CD4-positive, alpha-beta T cell treated with Interferon alpha-2 for 1 hour (primary cell): Measurements from ENCODE around the gene STEAP1.
"Not testable (repeated sequence)": the region's sequence is repeated elsewhere in the genome, so short reads cannot be mapped to it uniquely, and the experiment has no call there.

ENCODE experiments used
- DNase-seq, 2 donors: peaks; one replicate each; pipeline ENCODE4 v3.0.0-alpha.2; 2020 to 2022

Gene STEAP1

DNA sequence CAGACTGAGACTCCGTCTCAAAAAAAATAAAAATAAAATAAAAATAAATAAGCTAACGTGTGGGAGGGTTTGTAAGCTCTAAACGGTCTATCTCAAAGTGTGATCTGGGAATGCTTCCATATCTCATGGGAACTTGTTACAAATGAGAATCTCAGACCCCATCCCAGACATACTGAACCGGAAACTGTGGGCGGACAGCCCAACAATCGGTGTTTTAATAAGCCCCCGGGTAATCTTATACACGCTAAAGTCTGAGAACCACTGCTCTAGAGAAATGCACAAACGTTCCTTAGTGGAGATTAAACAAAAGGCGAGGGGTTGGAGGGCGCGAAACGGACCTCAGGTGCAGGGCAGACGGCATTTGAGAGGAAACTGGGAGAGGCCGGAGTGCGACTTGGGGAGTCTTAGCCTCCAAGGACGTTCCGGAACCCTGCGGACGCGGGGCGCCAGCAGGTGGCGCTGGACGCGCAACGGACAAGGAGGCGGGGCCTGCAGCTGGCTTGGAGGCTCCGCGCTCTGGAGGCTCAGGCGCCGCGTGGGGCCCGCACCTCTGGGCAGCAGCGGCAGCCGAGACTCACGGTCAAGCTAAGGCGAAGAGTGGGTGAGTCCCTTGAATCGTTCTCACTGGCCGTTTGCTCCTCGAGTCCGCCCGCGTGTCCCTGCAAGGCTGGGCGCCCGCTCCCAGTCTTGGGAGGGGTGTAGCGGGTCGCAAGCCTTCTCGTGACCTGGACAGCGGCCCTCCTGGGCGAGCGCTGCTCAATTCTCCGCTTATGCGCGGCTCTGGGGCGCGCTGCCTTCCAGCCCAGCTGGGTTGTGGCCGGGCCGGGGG is at the start of gene STEAP1:
Gene STEAP1, plus strand, starts transcription at position 527 of the 829 bp plus-strand sequence. CDS start 5,320 bp downstream, outside the sequence.
- DNase-seq = peak; percentile 79 to 84

DNA sequence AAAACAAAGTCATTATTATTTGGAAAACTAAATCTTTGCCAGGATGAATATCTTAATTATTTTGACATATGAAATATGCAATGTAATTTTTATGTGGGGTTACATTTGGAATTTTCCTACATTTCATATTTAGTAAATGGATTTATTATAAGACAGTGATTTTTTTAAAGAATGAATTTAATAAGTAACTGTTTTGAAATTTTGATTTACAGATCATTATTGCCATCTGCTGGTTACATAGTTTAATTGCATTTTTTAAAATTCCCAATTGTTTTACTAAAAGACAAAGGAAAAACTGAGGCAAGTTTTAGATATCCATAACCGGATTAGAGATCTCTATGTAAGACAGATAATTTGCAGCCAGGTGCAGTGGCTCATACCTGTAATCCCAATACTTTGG is 39.3 kb upstream of the STEAP1 start:
- not testable (repeated sequence) for DNase-seq

DNA sequence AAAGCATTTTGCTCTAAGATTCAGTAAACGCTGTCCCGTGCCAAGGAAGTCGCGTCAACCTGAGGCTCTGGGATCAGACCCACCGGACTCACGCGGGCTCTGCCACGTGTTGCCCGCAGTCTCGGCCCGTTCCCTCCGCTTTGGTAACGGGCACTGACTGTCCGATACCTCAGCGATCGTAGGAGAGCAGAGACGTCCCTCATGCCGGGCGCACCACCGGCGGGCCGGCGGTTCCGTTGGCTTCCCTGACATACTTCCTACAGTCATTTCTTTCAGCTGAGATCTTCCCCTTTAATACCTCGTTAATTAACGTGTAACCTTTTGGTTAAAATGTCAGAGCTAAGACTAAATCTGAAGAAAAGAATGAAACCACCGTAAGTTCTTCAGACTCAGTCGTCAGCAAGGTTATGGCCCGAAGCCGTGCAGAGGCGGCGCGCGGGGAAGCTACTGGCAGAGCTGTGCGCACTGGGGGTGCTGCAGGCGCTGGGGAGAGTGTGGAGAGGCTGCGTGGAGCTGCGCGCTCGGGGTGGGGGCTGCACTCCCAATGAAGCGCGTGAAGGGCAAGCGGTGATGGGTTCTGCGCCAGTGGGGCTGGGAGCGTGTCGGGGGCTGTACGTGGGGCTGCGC is 35.6 kb upstream of the STEAP1 start:
- not testable (repeated sequence) for DNase-seq

DNA sequence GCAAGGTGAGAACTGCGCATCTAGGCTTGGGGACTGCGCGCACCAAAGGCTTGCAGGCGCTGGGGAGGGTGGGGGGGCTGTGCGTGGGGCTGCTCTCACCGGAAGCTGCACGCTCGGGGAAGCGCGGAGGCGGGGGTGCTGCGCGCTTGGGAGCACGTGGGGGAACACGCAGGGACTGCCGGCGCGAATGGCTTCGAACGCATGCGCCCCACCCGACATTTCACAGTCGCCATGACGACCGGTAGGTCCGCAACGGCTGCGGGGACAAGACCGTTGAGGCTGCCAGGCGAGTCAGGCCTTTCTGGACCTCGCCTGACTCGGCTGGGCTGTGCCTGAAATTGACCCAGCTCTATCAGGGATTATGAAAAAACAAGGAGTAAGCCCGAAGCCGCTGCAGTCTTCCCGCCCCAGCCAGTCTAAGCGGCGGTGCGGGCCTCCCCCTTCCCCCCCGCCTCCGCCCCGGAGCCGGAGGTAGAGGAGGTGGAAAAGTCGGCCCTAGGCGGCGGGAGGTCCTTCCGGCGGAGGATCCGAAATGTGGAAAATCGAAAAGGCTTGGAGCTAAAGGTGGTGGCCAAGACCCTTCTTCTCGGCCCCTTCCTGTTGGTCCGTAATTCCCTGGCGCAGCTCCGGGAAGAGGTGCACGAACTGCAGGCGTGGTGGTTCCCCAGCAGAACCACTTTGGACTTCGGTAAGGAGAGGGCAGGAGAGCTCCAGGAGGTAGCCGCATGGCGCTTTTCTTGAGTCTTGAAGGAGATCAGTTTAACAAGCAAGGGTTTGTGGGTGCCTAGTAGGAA is 34.9 kb upstream of the STEAP1 start:
- peak in 1 of 2 donors; percentile 12 for DNase-seq

DNA sequence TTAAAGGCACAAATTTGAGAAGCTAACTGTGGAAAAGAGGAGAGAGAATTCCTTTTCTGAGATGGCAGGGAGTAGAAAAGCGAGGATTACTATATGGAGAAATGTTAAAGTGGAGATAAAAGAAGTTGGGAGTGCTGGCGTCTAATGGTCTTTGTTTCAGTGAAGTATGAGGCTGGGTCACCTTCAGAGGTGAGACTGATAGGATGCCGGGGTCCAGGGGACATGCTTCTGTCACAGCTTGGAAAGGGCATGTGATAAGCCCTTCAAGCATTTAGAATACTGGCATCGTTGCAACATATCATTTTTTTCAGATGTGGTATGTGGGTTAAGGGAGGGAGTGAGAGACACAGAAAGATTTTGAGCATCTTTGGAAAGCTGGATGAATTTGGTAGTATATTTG is 34.1 kb upstream of the STEAP1 start:
- not testable (repeated sequence) for DNase-seq

DNA sequence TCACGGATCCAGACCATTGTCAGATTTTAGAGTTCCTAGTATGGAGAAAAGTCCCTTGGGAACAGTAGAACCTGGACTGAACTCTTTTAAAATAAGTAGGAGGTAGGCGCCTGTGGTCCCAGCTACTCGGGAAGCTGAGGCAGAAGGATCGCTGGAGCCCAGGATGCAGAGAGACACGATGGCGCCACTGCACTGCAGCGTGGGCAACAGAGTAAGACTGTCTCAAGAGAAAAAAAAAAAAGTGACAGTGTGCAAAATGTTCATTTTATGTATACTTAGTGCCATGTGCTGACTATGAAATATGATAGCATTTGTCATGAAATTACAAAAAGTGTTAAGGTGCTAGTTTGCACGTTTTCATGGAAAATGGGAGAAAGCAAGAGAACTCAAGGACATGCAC is 22.5 kb upstream of the STEAP1 start:
- not testable (repeated sequence) for DNase-seq

DNA sequence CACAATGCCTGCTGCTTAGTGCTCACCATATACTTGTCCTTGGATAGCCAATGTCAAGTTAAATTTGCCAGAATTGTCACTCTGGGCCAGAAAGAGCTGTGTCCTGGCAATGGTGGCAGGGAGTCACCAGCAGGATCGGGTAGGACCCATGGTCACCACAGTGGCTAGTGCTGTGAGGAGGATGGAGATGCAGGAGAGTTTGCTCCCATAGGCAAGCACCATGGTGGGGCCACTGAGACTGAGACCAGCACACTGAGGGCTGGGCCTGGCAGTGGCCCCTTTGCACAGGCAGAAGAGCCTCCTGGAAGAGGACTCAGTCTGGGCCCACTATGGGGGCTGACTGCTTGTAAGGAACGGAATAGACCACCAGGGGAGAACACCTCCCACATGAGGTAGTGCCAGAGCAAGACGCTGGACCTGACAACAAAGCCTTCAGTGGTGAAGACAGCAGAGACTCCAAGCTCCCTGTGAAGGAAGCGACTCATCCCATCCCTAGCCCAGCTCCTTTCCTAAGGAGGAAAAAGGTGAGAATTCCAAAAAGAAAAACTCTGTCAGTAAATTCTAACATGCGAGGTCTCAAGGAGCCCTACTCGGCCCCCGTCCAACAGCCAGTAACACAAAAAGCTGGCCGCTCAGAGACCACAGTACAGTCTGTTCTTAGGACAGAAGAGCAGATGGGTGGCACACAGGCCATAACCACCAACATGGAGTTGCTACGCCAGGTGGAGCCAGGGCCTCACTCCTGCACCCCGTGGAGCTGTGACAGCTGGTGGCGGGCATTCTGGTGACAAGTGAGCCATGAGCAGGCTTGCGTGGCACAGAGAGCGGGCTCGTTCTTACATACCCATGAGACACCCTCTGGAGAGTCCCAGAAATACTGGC is 6.9 kb upstream of the STEAP1 start:
- not testable (repeated sequence) for DNase-seq

DNA sequence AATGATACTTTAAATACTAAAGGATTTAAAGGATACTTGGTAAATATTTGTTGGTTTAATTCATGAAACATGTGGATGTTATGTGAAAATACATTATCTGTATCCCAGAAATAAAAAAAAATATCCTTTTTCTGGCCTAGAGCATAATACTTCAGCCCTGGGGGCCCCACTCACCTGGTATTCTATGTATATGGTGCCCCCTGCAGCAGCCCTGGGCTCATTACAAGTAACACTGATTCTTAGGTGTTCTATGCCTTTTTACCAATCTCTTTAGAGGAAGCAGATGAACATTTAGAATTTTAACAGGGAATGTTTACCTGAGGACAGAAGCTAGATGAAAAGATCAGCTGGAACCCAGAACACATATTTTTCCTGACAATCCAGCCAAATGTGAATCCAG is 4.8 kb upstream of the STEAP1 start:
- not testable (repeated sequence) for DNase-seq

DNA sequence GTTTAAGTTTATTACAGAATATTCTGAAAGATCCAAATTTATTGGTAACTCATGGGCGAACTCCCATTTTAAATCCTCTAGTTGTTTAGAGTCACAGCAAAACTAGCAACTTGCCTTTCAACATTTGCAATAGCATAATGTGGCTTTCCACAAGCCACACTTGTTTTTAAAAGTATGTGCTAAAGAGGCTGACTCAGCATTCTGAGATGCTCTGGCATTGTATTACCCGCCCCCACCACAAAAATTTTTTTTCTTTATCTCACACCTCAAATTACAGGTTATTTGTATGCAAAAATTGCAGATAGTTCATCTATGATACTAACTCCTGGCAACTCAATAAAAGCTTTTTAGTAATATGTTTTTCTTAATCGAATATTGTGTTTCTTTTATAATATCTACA is 2.4 kb upstream of the STEAP1 start:
- not testable (repeated sequence) for DNase-seq

DNA sequence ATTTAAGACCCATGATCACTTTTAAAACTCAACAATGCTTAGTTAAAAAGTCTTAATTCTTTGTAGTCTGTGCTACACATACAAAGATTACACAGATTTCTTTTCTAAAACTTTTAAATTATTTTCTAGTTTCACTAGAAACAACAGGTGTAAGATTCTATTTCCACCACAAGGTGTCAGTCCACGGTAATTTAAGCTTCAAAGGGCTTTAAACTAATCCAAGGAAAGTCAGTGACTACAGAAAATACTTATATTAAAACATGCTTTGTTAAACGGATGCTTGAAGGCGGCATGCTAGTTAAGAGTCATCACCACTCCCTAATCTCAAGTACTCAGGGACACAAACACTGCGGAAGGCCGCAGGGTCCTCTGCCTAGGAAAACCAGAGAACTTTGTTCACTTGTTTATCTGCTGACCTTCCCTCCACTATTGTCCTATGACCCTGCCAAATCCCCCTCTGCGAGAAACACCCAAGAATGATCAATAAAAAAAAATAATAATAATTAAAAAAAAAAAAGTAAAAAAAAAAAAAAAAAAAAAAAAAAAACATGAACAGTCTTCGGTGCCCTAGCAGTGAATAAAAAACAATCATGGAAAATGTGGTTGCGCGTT is 1.5 kb upstream of the STEAP1 start:
- DNase-seq = peak in 1 of 2 donors; percentile 45

DNA sequence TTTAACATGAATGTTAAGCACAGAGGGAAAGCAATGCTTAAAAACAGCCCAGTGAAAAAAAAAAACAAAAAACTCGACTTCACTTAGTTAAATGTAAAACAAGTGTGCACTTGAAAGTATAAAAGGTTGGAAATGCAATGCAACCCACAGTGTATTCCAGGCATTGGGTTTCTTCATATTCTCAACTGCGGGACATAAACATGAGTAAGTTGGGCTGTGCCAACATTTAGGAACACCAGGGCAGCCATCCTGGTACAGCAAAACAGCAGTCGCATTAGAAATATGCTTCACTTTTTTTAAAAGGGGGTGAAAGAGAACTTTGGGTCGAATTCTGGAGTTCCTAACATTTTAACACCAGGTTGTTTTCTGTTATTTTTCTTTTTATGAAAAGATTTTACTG is 937 bp downstream of the STEAP1 start:
- DNase-seq = no peak

DNA sequence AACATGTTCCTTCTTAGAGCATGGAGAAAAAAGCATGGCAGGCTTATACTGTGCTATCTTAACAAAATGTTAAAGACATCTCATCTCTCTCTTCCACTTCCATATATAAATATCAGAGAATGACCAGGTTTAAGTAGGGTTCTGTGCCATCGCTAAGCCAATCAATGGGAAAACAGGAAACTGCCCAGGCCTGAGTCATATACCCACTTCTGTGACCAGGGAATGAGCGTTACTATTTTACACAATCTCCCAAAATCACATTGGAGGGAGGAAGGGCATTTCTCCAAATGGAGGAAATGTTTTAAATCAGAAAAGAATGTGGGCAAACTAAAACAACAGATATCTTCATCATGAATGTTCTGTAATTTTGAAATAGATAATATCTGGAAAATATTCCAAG is 3.1 kb downstream of the STEAP1 start:
- not testable (repeated sequence) for DNase-seq

DNA sequence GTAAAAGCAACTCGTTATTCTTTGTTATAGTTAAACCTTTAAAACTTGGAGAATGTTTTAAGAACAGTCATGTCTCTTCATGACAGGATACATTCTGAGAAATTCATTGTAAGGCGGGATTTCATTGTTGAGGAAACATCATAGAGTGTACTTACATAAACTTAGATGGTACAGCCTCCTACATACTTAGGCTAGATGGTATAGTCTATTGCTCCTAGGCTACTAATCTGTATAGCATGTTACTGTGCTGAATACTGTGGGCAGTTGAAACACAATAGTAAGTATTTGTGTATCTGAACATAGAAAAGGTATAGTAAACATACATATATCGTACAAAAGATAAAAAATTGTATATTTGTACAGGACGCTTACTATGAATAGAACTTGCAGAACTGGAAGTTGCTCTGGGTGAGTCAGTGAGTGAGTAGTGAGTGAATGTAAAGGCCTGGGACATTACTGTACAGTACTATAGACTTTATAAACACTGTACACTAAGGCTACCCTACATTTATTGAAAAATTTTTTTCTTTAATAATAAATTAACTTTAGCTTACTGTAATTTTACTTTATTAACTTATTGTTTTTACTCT is 3.6 kb downstream of the STEAP1 start:
- DNase-seq = not testable (repeated sequence)

DNA sequence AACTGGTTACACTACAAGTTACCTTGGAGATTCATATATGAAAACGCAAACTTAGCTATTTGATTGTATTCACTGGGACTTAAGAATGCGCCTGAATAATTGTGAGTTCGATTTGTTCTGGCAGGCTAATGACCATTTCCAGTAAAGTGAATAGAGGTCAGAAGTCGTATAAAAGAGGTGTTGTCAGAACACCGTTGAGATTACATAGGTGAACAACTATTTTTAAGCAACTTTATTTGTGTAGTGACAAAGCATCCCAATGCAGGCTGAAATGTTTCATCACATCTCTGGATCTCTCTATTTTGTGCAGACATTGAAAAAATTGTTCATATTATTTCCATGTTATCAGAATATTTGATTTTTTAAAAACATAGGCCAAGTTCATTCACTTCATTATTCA is 9.3 kb downstream of the STEAP1 start:
- no peak for DNase-seq

DNA sequence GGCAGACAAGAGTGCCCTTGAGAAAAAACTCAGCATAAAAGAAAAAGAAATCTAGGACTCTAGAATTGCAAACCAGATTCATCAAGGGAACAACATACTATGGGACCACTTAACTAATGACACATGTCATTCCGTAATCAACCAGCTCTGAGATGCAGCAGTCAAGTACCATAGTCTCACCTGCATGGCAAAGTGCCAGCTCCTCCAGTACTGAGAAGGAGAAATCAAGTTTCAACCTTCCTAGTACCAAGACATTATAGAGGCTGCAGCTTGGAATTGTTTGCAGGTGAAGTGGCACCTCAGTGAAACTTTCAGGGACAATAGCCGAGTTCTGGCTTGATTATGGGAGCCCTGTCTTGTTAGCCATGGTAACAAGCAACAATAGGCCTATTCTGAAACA is 11.5 kb downstream of the STEAP1 start:
- DNase-seq = no peak

DNA sequence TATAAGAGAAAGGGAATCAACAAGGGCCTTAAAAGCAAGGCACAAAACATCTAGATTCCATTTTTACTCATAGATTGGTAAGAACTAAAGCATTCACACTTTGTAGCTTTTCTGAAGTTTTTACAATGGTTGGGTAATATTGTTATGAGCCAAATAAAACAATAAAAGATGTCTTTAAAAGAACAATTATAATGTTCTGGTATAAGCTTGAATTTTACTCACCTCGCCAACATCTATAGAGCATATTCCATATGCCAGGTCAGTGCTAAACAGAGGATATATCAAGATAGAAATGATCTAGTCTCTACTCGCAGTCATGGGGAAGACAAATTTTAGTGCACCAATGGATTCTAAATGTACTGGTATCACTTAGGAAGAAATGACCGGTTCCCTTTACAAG is 11.9 kb downstream of the STEAP1 start:
- no peak for DNase-seq

DNA sequence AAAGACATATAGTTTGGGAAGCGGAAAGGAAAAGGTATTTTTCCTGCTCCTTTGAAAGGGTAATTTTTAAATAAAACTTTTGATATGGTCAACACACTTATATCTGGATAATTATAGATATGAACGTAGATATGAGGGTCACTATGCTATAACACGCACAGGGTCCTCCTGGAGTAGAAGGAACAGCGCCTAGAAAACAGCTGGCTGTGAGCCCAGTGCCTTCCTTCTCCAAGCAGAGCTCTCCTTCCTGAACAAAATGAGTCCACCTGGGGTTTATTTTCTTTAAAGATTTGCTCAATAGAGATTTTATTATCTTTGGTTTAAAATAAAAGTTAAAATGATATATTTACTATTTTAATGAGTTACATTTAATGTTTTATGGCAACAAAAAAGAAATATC is 13.1 kb downstream of the STEAP1 start:
- no peak for DNase-seq

DNA sequence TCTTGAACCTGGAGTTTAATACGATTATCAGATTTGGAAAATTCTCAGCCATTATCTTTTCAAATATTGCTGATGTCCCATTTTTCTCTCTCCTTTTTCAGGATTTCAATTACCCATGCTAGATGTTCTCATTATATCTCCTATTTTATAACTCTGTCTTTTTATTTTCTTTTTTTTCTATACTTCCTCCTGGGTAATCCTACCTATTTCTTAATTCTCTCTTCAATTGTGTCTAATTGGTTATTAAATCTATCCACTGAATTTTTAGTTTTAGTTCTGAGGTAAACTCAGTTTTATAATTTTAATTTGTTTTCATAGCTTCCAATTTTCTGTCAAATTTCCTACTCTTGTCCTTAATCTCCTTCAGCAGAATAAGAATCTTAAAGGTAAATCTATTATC is 15.6 kb downstream of the STEAP1 start:
- DNase-seq = no peak

DNA sequence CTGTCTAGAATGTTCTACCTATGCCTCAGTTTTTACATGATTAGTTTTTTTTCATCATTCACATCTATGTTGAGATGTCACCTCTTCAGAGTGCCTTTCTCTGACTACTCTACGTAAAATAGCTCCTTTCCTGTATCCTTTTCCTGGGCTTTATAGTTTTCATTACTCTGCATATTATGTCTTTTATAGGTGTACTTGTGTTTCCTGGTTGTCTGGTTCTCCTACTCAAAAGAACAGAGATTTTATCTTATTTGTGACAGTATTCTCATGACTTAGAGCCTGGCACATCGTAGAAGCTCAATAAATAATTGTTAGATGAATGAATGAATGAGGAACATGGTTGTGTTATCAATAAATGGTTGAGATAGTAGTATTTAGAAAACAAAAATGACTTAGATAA is 17.9 kb downstream of the STEAP1 start:
- no peak for DNase-seq

DNA sequence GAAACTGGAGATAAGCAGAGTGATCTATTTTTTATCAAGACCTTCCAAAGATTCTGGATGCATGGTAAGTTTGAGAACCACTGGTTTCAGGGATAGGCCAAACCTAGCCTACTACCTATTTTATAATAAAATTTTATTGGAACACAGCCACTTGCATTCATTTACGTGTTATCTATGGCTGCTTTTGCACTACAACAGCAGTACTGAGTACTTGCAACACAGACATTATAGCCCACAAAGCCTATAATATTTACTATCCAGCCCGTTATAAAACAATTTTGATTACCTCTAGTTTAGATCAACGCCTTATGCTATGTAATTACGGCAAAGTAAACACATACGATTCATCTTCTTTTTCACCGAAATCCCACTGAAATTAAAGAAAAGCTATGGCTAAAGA is 18.4 kb downstream of the STEAP1 start:
- DNase-seq = no peak

DNA sequence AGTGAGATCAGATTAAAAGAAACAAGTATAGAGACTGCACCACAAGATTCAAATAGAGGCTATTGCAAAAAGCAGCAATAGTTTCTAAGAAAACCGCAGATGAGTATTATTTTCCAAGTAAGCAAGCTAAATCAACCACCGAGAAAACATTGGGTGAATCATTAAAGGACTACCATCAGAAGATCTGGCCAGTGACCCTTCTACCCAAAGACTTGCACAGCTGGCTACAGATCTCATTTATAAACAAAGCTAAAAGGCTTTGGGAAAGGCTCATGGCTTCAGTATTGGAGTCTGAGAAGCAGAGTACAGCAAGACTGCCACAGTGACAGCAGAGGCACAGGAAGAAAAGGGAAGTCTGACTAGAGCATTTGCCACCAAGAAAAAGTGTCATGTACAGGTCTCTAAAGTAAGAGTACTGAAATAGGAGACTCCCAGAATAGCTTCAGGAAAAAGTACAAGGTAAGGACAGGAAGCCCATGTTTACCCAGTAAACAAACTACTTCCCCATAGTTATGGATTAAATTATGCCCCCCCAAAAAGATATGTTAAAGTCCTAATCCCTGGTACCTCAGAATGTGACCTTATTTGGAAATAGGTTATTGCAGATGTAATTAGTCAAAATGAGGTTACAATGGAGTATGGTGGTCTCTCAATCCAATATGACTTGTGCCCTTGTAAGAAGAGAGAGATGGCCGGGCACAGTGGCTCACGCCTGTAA is 19.0 kb downstream of the STEAP1 start:
- no peak for DNase-seq
